Measurements from ENCODE around the gene CDH4. TPM values are rescaled to one million over a fixed set of nuclear protein-coding genes. Genes with fewer than 3 reads are reported as not detected.

Gene CDH4
- total RNA-seq, 2 experiments from 2014 or later = not detected

DNA sequence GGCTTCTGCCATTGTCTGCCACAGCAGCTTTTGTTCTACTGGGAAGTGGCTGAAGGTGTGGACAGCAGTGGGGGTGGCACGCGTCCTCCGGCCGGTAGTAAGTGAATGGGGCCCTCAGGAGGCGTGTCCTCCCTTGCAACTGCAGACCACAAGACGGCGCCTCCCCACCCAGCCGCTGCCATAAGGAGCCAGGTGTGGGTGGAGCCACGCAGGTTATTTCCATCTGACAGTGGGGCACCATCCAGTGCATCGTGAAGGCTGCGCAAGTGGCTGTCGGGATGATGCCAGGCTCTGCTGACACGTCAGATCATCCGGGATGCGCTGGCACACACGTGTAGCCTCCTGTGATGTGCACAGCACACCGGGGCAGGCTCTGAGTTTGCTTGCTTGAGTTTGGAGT lies 379.7 kb downstream of the CDH4 start:
- ChIA-PET CTCF (ENCODE audit: unreplicated experiment) (no interaction called here), POLR2A (no interaction called here)
- no peaks in the 10 kb centered on the region for H3K79me2 ChIP-seq (ENCODE audit: insufficient read depth, low read depth, low read length)
- intact Hi-C loops (cut with micrococcal nuclease; ENCODE audit: unreplicated experiment) = no loop called here
- no peak overlapping the region for H3K4me3 ChIP-seq (ENCODE audit: low read depth, low read length, poor library complexity, severe bottlenecking)
- TF ChIP-seq EZH2phosphoT487 (IDR thresholded peaks at IDR 0.05; ENCODE audit: borderline replicate concordance, low read depth, low read length) (no peak), CTCF (conservative IDR thresholded peaks at IDR 0.05; ENCODE audit: low read length) (no peak)
- H3K4me2 ChIP-seq (ENCODE audit: low read length) = no peak overlapping the region
- no peaks in the 10 kb centered on the region for H3K4me1 ChIP-seq (ENCODE audit: insufficient read depth, low read length, poor library complexity, severe bottlenecking)
- no peak overlapping the region for H2AFZ ChIP-seq (ENCODE audit: low read length)
- no peaks in the 10 kb centered on the region for H4K20me1 ChIP-seq (ENCODE audit: insufficient read depth, low read length)
- H3K27ac ChIP-seq (ENCODE audit: low read depth, low read length, poor library complexity, severe bottlenecking) = no peak overlapping the region
- no peaks in the 10 kb centered on the region for H3K36me3 ChIP-seq (ENCODE audit: insufficient read depth, low read length)
- no peak for DNase-seq (ENCODE audit: low spot score)
- H3K9me2 ChIP-seq (ENCODE audit: insufficient read depth, low read length) = no peaks in the 10 kb centered on the region
- no peaks in the 10 kb centered on the region for H3K9me3 ChIP-seq (ENCODE audit: low read length)
- BruUV-seq (replicated peaks) = no TSS peak

DNA sequence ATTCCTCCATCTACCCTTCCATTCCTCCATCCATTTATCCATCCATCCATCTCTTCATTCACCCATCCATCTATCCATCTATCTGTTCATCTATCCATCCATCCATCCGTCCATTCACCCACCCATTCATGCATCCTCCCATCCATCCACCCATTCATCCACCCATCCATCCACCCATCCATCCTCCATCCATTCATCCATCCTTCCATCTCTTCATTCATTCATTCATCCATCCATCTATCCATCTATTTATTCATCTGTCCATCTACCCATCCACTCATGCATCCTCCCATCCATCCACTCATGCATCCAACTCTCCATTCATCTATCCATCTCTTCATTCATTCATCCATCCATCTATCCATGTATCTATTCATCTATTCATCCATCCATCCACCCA lies 380.9 kb downstream of the CDH4 start:
- no peak overlapping the region for H3K27ac ChIP-seq (ENCODE audit: low read depth, low read length, poor library complexity, severe bottlenecking)
- TF ChIP-seq CTCF (conservative IDR thresholded peaks at IDR 0.05; ENCODE audit: low read length) (no peak), EZH2phosphoT487 (IDR thresholded peaks at IDR 0.05; ENCODE audit: borderline replicate concordance, low read depth, low read length) (no peak)
- CTCF ChIA-PET (ENCODE audit: unreplicated experiment) = no interaction called here
- H3K4me2 ChIP-seq (ENCODE audit: low read length) = no peak overlapping the region
- H3K79me2 ChIP-seq (ENCODE audit: insufficient read depth, low read depth, low read length) = no peaks in the 10 kb centered on the region
- no peak for DNase-seq (ENCODE audit: low spot score)
- H3K9me3 ChIP-seq (ENCODE audit: low read length) = no peaks in the 10 kb centered on the region
- no peak overlapping the region for H2AFZ ChIP-seq (ENCODE audit: low read length)
- POLR2A ChIA-PET = no interaction called here
- no peak overlapping the region for H3K4me3 ChIP-seq (ENCODE audit: low read depth, low read length, poor library complexity, severe bottlenecking)
- intact Hi-C loops (cut with micrococcal nuclease; ENCODE audit: unreplicated experiment) = no loop called here
- H4K20me1 ChIP-seq (ENCODE audit: insufficient read depth, low read length) = no peaks in the 10 kb centered on the region
- no TSS peak for BruUV-seq (replicated peaks)
- no peaks in the 10 kb centered on the region for H3K36me3 ChIP-seq (ENCODE audit: insufficient read depth, low read length)
- H3K9me2 ChIP-seq (ENCODE audit: insufficient read depth, low read length) = no peaks in the 10 kb centered on the region
- H3K4me1 ChIP-seq (ENCODE audit: insufficient read depth, low read length, poor library complexity, severe bottlenecking) = no peaks in the 10 kb centered on the region

- POLR2A ChIA-PET = no interaction called here
- Histone ChIP-seq H3K4me3 (ENCODE audit: low read depth, low read length, poor library complexity, severe bottlenecking) (no peak overlapping the region), H3K4me2 (ENCODE audit: low read length) (no peak overlapping the region), H3K79me2 (ENCODE audit: insufficient read depth, low read depth, low read length) (no peaks in the 10 kb centered on the region), H3K4me1 (ENCODE audit: insufficient read depth, low read length, poor library complexity, severe bottlenecking) (no peaks in the 10 kb centered on the region), H2AFZ (ENCODE audit: low read length) (no peak overlapping the region), H4K20me1 (ENCODE audit: insufficient read depth, low read length) (no peaks in the 10 kb centered on the region), H3K27ac (ENCODE audit: low read depth, low read length, poor library complexity, severe bottlenecking) (no peak overlapping the region), H3K9me3 (ENCODE audit: low read length) (no peaks in the 10 kb centered on the region), H3K36me3 (ENCODE audit: insufficient read depth, low read length) (no peaks in the 10 kb centered on the region), H3K9me2 (ENCODE audit: insufficient read depth, low read length) (no peaks in the 10 kb centered on the region)
- intact Hi-C loops (cut with micrococcal nuclease; ENCODE audit: unreplicated experiment) = no loop called here
- CTCF ChIA-PET (ENCODE audit: unreplicated experiment) = no interaction called here
- DNase-seq (ENCODE audit: low spot score) = no peak
- BruUV-seq (replicated peaks) = no TSS peak
- TF ChIP-seq EZH2phosphoT487 (IDR thresholded peaks at IDR 0.05; ENCODE audit: borderline replicate concordance, low read depth, low read length) = no peak
These were observed 382.5 kb downstream of the CDH4 start for GRCh38 chr20:61634376-61635145.

All from OCI-LY7 (cell line).